ENCODE results near the gene CNPY3. TPM values are rescaled to one million over a fixed set of nuclear protein-coding genes. Genes with fewer than 3 reads are reported as not detected.
A peak's percentile ranks its signal among the peaks of the same experiment; 100 is the strongest.

CNPY3 gene
- total and polyA plus RNA-seq, 2 of the 13 experiments (the other 11 are each of a cell fraction or from before 2014, with no cell fraction given), result 42.3 to 60.2 TPM

DNA sequence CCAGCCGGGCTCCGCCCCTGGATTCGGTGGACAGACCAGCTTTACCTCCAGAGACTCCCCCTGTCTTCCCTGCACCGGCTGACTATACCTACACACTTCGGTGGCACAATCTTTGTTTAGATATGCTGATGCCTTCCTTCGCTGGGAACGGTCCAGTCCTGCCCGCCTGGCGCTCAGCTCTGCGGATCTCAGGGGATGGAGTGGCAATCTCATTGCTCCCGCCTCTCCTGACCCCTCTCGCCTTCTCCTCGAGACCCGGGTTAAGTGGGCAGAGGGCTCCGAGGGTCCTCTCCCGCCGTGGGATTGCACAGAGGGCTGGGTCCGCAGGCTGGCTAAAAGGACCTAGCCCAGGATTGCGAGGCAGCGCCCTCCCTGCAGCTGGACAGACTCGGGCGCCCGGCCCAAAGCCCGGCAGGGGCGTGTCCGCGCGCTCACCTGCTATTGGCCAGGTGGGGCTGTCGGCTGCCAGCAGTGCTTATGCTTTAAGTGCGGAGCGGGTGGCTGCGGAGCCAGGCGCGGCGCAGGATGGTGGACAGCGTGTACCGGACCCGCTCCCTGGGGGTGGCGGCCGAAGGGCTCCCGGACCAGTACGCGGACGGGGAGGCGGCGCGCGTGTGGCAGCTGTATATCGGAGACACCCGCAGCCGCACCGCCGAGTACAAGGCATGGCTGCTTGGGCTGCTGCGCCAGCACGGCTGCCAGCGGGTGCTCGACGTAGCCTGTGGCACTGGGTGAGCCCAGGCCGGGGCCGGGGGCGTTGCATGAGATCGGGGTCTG lies 31.2 kb downstream of the CNPY3 start, which contains the start of gene GNMT (continued):
- TF ChIP-seq REPIN1 (CRISPR knock-in tag; IDR thresholded peaks at IDR 0.05; ENCODE audit: borderline replicate concordance, low read depth) (peak; percentile 46; the same call in 1 of the 2 replicates), NAIF1 (CRISPR knock-in tag; IDR thresholded peaks at IDR 0.05; ENCODE audit: borderline replicate concordance) (no peak), GATAD2A (CRISPR knock-in tag; IDR thresholded peaks at IDR 0.05) (peak; percentile 62; the same call in 1 of the 2 replicates), NR2F6 (IDR thresholded peaks at IDR 0.05) (no peak), NR2F6 (CRISPR knock-in tag; IDR thresholded peaks at IDR 0.05) (no peak; the same call in 1 of the 2 replicates), CENPX (CRISPR knock-in tag; IDR thresholded peaks at IDR 0.05) (no peak), STAG1 (CRISPR knock-in tag; IDR thresholded peaks at IDR 0.05) (peak; percentile 23), DNMT3B (CRISPR knock-in tag; conservative IDR thresholded peaks at IDR 0.05) (peak; percentile 77; the same call in 1 of the 2 replicates), U2AF1 (optimal IDR thresholded peaks at IDR 0.05; ENCODE audit: low read depth, low read length) (peak; percentile 27), ZSCAN12 (CRISPR knock-in tag; IDR thresholded peaks at IDR 0.05) (peak; percentile 15; the same call in 1 of the 2 replicates), ZNF776 (CRISPR knock-in tag; IDR thresholded peaks at IDR 0.05) (0 out of 2 replicates have a peak, but pooled peaks have one; percentile 29), ZSCAN9 (CRISPR knock-in tag; IDR thresholded peaks at IDR 0.05; ENCODE audit: borderline replicate concordance) (peak; percentile 20; the same call in 1 of the 2 replicates), NFKB2 (CRISPR knock-in tag; IDR thresholded peaks at IDR 0.05; ENCODE audit: borderline replicate concordance) (peak; percentile 86; the same call in 1 of the 2 replicates)
- TF ChIP-seq, protein P1, sequence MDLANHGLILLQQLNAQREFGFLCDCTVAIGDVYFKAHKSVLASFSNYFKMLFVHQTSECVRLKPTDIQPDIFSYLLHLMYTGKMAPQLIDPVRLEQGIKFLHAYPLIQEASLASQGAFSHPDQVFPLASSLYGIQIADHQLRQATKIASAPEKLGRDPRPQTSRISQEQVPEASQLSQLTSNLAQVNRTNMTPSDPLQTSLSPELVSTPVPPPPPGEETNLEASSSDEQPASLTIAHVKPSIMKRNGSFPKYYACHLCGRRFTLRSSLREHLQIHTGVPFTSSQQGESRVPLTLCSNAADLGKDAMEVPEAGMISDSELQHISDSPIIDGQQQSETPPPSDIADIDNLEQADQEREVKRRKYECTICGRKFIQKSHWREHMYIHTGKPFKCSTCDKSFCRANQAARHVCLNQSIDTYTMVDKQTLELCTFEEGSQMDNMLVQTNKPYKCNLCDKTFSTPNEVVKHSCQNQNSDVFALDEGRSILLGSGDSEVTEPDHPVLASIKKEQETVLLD (CRISPR knock-in tag; IDR thresholded peaks at IDR 0.05; ENCODE audit: low read depth), result 0 out of 2 replicates have a peak, but pooled peaks have one; percentile 59
- TF ChIP-seq, protein P2, sequence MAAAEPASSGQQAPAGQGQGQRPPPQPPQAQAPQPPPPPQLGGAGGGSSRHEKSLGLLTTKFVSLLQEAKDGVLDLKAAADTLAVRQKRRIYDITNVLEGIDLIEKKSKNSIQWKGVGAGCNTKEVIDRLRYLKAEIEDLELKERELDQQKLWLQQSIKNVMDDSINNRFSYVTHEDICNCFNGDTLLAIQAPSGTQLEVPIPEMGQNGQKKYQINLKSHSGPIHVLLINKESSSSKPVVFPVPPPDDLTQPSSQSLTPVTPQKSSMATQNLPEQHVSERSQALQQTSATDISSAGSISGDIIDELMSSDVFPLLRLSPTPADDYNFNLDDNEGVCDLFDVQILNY (CRISPR knock-in tag; conservative IDR thresholded peaks at IDR 0.05), result peak; percentile 79
- TF ChIP-seq, protein P3, sequence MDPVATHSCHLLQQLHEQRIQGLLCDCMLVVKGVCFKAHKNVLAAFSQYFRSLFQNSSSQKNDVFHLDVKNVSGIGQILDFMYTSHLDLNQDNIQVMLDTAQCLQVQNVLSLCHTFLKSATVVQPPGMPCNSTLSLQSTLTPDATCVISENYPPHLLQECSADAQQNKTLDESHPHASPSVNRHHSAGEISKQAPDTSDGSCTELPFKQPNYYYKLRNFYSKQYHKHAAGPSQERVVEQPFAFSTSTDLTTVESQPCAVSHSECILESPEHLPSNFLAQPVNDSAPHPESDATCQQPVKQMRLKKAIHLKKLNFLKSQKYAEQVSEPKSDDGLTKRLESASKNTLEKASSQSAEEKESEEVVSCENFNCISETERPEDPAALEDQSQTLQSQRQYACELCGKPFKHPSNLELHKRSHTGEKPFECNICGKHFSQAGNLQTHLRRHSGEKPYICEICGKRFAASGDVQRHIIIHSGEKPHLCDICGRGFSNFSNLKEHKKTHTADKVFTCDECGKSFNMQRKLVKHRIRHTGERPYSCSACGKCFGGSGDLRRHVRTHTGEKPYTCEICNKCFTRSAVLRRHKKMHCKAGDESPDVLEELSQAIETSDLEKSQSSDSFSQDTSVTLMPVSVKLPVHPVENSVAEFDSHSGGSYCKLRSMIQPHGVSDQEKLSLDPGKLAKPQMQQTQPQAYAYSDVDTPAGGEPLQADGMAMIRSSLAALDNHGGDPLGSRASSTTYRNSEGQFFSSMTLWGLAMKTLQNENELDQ (CRISPR knock-in tag; IDR thresholded peaks at IDR 0.05; ENCODE audit: borderline replicate concordance), result no peak
- TF ChIP-seq, protein P4, sequence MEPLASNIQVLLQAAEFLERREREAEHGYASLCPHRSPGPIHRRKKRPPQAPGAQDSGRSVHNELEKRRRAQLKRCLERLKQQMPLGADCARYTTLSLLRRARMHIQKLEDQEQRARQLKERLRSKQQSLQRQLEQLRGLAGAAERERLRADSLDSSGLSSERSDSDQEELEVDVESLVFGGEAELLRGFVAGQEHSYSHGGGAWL (CRISPR knock-in tag; IDR thresholded peaks at IDR 0.05), result peak; percentile 53; the same call in 1 of the 2 replicates
- TF ChIP-seq, protein P5, sequence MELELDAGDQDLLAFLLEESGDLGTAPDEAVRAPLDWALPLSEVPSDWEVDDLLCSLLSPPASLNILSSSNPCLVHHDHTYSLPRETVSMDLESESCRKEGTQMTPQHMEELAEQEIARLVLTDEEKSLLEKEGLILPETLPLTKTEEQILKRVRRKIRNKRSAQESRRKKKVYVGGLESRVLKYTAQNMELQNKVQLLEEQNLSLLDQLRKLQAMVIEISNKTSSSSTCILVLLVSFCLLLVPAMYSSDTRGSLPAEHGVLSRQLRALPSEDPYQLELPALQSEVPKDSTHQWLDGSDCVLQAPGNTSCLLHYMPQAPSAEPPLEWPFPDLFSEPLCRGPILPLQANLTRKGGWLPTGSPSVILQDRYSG (CRISPR knock-in tag; IDR thresholded peaks at IDR 0.05), result peak; percentile 63; the same call in 1 of the 2 replicates
